IPS-NIHi11 (cell line): ENCODE results near the gene TEX22.

Experiments used
- DNase-seq: peaks from one replicate; pipeline ENCODE4 v3.0.0; 2012; ENCODE audit warnings: mixed read lengths, low spot score

The TEX22 gene

DNA sequence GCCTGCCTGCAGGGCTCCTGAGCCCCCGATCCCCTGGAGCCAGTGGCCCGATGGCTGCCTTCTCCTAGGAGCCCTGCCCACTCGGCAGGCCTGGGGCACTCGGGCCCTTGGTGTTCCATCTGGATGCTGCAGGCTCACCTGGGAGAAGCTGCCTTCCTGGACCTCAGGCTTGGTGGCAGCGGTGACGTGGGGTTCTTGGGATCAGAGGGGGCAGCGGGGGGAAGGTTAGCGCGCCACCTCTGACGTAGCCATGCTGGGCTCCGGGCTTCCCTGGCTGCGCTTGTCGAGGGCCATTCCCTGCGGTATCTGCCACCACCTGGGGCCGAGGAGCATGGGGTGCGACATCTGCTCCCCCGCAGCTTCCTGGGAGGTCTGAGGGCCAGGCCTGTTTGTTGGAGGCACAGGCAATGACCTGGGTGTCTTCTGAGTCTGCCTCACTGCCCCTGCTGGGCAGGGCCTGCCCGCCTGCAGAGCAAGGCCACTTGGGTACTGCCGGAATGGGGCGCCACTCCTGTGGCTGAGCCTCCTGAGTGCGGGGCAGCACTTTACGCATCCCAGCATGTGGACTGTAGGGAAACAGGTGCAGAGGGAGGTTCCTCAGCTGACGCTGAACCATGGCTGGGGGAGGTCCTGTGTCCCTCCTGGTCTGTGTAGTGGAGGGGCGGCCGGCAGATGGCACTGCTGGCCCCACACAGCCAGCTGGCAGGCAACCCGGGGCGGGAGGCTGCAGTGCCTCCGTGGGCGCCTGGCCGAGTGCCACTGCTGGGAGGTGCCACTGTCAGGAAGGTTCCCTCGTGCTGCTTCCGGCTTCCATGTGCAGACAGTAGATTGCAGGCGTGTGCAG lies 41.6 kb downstream of the TEX22 start:
- peak; percentile 63 for DNase-seq

DNA sequence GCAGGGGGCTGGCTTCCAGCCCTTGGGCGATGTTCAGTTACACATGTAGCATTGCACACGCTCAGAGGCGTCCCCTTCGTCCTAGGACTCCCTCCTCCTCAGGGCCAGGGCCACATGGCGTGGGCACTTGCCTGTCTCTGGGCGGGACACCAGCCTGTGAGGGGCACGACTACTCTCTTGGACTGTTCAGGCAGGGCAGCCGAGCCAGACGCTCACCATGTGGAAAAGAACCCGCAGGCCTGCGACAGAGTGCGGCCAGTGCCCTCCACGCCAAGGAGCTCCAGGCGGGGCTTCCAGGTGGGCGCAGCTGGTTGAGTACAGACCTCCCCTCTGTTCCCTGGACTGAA lies 42.2 kb downstream of the TEX22 start:
- DNase-seq = no peak

DNA sequence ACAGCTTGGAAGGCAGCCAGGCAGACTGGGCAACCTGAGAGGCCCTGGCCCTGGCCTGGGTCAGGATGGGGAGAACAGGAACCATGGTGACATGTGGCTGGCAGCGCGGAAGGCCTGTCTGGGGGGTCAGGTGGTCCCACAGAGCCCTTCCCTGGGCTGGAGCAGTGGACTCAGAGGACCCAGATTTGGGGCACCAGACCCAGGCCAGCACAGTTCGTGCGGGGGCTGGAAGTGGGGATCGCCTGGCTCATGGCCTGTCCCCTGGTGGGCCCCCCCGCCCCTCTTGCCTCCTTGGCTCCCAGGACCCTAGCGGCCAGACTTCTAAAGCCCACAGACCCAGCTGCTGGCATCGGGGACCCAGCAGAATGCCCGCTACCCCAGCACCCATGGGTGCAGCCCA lies 42.7 kb downstream of the TEX22 start:
- no peak for DNase-seq

DNA sequence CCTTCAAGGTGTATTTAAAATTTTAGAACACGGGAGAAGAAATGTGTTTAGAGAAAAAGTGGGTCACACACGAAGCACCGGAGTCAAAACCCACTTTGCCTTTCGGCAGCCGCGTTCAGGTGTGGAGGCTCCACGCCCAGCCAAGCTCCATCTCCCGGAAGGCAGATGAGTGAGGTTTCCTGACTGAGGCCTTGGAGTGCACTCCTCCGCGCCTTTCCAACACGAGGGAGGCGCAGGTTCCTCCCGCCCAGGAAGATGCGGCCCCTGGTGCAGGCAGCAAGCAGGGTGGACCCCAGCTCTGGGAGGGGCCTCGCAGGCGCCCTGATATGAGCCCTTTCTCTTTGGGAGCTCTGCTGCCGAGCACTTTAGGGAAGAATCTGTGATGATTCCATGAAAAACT lies 43.8 kb downstream of the TEX22 start:
- no peak for DNase-seq

DNA sequence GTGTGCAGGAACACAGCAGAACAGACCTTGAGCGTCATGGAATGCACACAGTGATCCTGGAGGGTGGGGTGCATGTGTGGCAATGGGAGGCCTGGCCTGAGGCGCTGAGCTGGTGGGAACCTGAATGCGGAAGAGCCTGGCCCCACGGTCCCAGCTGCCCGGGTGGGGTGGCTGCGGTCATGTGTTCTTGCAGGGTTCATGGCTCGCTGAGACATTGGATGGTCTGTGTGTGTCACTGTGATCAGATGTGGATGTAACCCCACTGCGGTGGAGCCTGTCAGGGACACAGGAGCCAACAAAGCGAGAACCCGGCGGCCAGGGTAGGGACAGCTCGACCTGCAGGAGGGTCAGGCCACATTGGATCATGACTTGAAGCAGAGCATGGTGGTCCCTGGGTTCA lies 44.5 kb downstream of the TEX22 start:
- DNase-seq = no peak

GRCh38 chr14:105444859-105445258 lies 46.5 kb downstream of the TEX22 start:
- no peak for DNase-seq

GRCh38 chr14:105445290-105445689 lies 47.0 kb downstream of the TEX22 start:
- no peak for DNase-seq

DNA sequence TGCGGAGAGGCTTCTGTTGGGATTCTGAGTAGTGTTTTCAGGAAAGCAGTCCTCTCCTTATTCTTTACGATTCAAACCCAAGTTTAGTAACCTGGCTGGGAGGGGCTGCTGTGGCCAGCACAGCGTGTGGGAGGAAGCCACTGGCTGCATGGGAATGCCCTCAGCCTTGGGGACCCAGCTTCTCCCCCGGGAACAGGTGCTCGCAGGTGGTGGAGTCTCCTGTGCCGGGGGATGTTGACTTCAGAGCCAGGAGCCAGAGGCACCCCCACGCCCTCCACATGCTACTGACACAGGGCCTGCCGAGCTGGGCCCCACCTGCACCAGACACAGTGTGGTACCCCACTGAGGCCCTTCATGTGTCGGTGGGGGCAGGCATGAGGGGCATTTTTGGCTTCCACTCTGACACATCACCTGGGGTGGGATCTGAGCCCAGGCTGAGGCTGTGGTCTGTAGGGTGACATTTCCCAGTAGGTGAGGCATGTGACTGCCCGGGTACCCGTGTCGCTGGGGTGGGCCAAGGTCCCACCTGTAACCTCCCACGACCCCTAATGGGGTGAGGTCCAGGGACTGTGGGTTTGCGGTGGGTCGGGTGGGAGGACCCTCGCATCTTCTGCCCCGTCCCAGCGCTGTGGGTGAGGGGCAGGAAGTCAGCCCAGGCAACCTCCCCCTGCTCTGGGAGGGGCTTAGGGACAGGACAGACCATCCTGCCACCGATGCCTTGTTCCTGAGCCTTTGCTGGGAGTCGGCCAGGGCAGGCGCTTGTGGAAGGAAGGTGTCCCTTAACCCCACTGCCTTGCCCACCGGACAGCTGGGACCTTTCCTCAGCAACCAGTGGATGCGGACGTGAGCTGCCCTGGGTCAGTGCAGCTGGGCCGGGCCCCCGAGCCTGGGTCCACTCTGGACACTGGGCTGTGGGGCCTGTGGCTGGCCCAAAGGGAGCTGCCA lies 47.8 kb downstream of the TEX22 start:
- no peak for DNase-seq

DNA sequence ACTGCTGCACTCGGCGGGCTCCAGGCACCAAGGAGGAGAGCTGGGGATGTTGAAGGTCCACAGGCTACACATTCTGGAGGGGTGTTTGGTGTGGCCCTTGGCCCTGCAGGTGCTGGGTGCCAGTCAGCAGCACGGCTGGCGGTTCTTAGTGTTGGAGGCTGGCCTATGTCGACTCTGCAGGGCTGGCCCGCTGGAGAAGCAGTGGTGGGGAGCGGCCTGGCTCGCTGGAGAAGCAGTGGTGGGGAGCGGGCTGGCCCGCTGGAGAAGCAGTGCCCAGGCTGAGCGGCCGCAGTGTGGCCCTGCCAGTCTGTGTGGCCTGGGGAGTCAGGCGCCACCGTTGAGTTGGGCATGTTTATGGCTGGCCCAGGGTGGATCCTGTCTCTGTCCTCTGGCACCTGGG lies 48.6 kb downstream of the TEX22 start:
- no peak for DNase-seq

DNA sequence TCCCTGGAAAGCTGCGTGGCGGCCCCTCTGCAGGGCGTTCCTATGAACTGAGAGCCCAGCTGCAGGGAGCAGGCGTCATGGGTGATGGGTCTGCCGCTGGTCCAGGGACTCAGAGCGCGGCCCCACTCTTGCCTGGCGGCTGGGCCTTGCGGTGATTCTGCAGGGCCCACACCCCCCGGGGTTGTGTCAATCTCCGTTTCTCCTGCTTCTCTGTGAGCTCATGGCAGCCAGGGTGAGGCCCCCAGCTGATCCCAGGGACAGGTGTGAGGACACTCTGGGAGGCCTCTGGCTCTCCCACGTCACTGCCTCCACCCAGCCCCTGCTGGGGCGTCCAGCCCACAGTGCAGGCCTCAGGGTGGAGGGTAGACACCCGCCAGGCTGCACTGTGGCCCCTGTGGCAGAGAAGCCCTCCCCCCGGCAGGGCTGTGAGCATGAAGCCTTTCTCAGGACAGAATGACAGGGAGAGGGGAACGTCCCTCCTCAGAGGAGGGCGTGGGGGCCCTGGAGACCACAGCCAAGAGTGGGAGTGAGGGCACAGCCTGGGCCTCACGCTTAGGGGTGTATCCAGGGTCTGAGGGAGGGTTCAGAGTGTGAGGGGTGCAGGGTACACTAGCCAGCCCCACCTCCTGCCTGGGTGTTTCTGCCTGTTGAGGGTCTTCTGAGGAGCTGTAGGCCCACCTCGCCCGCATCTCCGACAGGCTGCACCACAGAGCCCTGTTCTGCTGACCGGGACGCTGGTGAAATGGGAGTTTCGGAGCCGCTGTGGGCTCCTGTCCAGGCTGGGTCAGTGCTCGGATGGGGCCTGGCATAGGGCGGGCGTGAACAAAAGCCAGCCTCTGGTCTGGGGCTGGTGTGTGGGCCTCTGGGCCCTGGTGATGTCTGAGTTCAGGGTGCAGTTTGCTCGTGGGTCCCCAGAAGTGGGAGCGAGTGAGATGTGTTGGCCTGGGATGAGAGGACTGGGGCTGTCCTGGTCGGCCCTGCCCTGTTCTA lies 49.6 kb downstream of the TEX22 start:
- no peak for DNase-seq

GRCh38 chr14:105448706-105449111 lies 50.4 kb downstream of the TEX22 start:
- peak; percentile 96 for DNase-seq

DNA sequence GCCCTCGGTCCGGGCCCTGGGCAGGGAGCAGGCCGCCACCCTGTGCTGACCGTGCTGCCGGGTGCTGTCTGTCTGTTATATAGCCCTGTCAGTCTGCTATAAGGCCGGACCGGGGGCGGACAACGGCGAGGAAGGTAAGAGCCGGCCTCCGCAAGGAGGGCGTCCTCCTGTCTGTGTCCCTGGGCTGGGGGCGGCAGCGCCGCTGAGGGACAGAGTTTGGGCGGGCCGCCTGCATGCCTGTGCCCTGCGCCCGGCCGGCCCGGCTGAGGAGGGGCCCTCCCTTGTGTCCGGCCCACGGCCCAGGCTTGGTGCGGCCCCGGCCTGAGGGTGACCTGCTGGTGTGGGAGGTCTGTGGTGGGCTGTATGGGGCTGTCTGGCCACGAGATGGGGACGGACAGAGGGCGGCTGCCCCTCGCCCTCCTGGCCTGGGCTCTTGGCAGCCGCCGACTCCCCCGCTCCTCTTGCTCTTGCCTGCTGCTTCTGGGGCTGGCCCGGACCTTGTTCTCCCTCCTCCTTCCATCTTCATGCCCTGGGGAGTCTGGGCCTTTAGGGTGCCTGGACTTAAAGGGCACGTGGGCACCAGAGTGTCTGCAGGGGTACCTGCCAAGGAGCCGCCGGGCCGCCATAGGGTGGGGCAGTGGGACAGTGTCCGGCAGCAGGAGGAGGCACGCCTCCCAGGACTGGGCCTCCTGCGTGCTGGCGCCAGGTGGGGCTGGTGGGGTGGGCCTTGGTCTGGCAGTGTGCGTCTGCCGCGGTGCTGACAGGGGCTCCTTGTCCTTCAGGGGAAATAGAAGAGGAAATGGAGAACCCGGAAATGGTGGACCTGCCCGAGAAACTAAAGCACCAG lies 51.2 kb downstream of the TEX22 start:
- no peak for DNase-seq

GRCh38 chr14:105450123-105450505 lies 51.8 kb downstream of the TEX22 start:
- no peak for DNase-seq

- no peak for DNase-seq
Measured at GRCh38 chr14:105450864-105451720, 52.8 kb downstream of the TEX22 start.

DNA sequence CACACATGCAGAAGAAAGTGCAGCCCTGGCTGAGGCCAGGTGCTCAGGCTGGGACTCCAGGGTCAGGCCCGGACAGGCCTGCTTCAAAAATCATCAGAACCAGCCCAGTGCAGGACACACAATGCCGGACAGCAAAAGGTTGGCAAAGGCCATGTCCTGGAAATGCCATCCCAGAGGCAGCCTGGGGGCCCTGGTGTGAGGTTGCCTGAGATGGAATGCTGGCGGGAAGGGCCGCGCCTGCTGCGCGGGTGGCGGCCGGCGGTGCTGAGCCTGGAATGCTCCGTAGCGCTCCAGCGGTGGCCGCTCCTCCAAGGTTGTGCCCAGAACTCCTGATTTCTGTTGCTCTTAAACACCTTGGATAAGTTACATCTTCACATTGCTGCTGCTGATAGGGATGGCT lies 54.6 kb downstream of the TEX22 start:
- DNase-seq = no peak

- DNase-seq = no peak
Measured at GRCh38 chr14:105453847-105454246, 55.5 kb downstream of the TEX22 start.

DNA sequence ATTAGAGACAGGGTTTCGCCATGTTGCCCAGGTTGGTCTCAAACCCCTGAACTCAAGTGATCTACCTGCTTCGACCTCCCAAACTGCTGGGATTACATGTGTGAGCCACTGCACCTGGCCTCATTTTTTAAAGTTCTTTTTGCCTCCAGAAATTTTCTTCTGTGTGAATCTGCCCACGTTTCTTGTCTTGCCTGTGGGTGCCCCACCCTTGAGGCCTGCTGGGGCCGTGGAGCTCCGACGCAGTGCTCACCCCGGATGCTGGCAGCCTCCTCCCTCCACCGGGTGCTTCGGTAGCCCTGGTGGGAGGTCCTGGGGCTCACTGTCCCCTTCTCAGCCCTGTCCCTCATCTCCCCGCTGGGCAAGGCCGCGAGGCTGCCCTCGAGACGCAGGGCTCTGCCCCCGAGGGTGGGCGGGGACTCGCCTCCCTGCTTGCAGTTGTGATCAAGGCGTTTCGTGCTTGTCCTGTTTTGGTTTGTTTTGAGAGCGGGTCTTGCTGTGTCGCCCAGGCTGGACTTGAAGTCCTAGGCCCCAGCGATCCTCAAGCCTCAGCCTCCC lies 56.8 kb downstream of the TEX22 start:
- DNase-seq = no peak

DNA sequence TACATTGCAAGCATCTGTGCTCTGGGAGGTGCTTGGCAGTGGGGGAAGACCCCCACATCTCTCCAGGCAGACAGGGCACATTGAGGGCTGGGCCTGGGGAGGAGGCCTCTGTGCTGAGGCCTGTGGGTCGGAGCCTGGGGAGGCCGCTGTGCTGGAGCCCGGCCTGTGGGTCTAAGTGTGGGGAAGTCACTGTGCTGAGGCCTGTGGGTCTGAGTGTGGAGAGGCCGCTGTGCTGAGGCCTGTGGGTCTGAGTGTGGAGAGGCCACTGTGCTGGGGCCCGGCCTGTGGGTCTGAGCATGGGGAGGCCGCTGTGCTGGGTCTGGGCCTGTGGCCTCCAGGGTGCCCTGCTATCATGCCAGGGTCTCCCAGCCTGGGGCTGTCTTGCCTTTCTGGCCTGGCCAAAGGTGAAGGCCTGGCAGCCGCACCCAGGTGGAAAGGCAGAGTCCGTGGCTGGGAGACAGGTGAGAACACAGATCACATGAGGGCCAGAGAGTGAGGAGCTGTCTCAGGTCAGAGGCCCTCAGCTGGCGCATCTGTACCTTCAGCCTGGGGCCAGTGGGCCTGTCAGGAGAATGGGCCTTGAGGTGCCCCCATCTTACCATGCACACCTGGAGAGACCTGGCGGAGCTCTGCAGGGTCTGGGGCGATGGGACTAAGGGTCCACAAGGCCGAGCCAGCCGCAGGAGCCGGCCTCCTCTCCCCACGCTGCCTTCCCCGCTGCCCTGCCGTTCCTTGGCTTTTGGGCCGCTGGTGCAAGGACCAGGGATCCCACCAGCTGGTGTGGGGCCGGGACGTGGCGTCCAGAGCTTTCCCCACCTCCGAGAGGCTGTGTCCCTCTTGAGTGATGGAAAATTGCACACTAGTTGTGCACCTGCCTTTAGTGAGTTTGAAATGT lies 57.7 kb downstream of the TEX22 start:
- DNase-seq = no peak
